OCI-LY1 (cell line): ENCODE measurements around the gene KCNH1.

Experiments
- EZH2 ChIP-seq: fragments of 200-600 bp; sonication (generic), shearing (Covaris generic); IDR thresholded peaks from 2 replicates; pipeline ENCODE4 v1.8.0; 2017; ENCODE audit warnings: borderline replicate concordance, mixed run types, mild to moderate bottlenecking, antibody characterized with exemption, low read length, moderate library complexity, mixed read lengths
- TF ChIP-seq, protein P1 (sequence below): fragments of 200-600 bp; sonication (generic), shearing (Covaris generic); IDR thresholded peaks from 2 replicates; pipeline ENCODE4 v1.5.1; 2017; ENCODE audit warnings: mild to moderate bottlenecking, antibody characterized with exemption, low read length, moderate library complexity, mixed read lengths

DNA sequence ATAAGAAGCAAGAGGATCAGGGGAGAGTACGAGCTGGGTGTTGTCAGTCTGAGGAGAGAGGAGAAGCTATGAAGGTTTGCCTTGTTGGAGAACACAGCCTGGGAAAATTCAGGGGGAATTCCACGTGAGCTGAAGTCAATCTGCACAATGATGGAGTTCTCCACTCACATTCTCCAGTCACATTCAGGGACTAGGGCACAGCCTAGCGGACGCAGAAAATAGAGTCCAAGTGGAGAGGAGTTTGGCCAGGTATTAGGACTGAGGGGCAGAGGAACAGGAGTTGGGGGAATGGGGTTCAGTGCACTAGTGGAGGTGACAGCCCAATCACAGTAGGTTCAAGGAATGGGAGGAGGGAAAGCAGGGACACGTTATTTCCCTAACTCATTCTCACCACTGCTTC, 124.0 kb downstream of the KCNH1 start:
- no peak for TF ChIP-seq EZH2
- TF ChIP-seq, protein P1, sequence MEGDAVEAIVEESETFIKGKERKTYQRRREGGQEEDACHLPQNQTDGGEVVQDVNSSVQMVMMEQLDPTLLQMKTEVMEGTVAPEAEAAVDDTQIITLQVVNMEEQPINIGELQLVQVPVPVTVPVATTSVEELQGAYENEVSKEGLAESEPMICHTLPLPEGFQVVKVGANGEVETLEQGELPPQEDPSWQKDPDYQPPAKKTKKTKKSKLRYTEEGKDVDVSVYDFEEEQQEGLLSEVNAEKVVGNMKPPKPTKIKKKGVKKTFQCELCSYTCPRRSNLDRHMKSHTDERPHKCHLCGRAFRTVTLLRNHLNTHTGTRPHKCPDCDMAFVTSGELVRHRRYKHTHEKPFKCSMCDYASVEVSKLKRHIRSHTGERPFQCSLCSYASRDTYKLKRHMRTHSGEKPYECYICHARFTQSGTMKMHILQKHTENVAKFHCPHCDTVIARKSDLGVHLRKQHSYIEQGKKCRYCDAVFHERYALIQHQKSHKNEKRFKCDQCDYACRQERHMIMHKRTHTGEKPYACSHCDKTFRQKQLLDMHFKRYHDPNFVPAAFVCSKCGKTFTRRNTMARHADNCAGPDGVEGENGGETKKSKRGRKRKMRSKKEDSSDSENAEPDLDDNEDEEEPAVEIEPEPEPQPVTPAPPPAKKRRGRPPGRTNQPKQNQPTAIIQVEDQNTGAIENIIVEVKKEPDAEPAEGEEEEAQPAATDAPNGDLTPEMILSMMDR = no peak
